ENCODE data around the gene OR51M1.

DNA sequence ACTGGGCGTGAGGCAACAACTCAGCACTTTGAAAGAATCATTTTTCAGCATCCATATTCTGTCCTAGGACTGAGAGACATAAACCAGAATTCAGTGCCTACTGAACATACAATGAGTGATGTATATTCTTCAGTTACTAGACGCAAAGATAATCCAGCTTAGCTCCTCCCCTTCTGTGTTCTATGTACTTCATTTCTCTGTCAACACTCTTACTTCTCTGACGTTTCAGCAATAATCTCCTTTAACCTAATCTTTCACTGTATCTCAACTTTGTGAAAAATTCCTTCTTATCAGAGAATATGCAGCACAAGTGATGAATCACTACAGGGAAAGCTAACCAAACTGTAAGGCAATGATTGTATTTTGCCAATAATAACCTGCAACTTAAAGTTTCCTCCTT lies 37.8 kb upstream of the OR51M1 start:
- TF ChIP-seq, protein P1, sequence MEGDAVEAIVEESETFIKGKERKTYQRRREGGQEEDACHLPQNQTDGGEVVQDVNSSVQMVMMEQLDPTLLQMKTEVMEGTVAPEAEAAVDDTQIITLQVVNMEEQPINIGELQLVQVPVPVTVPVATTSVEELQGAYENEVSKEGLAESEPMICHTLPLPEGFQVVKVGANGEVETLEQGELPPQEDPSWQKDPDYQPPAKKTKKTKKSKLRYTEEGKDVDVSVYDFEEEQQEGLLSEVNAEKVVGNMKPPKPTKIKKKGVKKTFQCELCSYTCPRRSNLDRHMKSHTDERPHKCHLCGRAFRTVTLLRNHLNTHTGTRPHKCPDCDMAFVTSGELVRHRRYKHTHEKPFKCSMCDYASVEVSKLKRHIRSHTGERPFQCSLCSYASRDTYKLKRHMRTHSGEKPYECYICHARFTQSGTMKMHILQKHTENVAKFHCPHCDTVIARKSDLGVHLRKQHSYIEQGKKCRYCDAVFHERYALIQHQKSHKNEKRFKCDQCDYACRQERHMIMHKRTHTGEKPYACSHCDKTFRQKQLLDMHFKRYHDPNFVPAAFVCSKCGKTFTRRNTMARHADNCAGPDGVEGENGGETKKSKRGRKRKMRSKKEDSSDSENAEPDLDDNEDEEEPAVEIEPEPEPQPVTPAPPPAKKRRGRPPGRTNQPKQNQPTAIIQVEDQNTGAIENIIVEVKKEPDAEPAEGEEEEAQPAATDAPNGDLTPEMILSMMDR (IDR thresholded peaks at IDR 0.05): no peak
- no peak for TF ChIP-seq POLR2AphosphoS5 (IDR thresholded peaks at IDR 0.05)

All from suprapubic skin (tissue), 3 donors.